GM19324 (cell line): Measurements from ENCODE around the gene OR5D13.

Source experiments
- ATAC-seq: cut with Tn5 transposase; IDR thresholded peaks from one replicate; pipeline ENCODE4 v1.9.1; 2021; ENCODE audit warnings: mild to moderate bottlenecking, moderate library complexity; ENCODE audit not compliant: unreplicated experiment, low FRiP score

Gene OR5D13

GRCh38 chr11:55773138-55773537 is at the start of gene OR5D13:
Gene OR5D13, plus strand, starts transcription at chr11:55773438. Its CDS starts 0 bp downstream, at chr11:55773438.
- ATAC-seq = no peak

GRCh38 chr11:55726715-55727324 is 46.4 kb upstream of the OR5D13 start:
- ATAC-seq = no peak

GRCh38 chr11:55732936-55733335 is 40.3 kb upstream of the OR5D13 start:
- ATAC-seq = no peak

- ATAC-seq = no peak
Measured at GRCh38 chr11:55791606-55792005, 18.4 kb downstream of the OR5D13 start.

DNA sequence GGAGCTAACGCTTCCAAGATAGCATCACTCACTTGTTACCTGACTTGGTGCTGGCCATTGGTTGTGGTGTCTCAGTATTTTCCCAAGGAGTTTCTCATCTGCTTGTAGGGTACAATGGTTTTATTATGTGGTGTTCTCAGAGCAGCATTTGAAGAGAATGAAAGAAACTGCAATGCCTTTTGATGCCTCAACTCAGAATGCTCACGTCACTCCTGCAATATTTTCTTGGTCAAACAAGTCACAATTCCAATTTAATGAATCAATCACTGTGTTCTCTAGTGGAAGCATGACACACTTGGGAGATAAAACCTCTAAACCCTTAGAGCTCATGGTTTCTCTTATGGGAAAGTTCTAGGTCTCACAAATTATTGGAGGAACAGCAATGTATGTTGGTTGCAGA is 20.1 kb downstream of the OR5D13 start:
- no peak for ATAC-seq

- ATAC-seq = no peak
Measured at GRCh38 chr11:55795256-55795655, 22.0 kb downstream of the OR5D13 start, which contains the start of gene OR5D14. Gene OR5D14, plus strand, starts transcription at chr11:55795556. Its CDS starts 0 bp downstream, at chr11:55795556.

DNA sequence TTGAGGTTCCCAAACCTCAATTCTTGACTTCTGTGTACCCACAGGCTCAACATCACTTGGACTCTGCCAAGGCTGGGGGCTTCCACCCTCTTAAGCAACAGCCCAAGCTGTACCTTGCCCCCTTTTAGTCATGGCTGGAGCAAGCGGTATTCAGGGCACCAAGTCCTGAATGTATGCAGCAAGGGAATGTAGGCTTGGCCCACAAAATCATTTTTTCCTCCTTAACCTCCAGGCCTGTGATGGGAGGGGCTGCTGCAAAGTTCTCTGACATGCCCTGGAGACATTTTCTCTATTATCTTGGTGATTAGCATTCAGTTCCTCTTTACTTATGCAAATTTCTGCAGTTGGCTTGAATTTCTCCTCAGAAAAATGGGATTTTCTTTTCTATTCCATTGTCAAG is 33.0 kb downstream of the OR5D13 start:
- no peak for ATAC-seq

- no peak for ATAC-seq
Measured at GRCh38 chr11:55811067-55811466, 37.8 kb downstream of the OR5D13 start, which contains the start of gene OR5L1. Gene OR5L1, plus strand, starts transcription at chr11:55811367. Its CDS starts 100 bp downstream, at chr11:55811467.

DNA sequence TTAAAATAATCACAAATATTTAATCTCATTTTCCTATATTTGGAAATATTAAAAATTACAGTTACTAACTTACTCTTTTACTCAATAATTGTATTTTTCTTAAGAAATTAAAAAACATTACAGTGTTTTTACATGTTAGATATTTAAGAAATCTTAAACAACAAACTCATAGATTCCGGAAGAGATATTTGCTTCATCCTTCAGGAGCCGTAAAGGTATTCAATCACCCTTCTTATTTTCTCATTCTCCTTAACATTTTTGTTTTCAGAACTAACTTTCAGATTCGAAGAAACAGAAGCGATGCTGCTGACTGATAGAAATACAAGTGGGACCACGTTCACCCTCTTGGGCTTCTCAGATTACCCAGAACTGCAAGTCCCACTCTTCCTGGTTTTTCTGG is 46.1 kb downstream of the OR5D13 start, which contains the start of gene OR5D18:
OR5D18 (plus strand) TSS at position 301 of the 400 bp plus-strand sequence; CDS start at position 301, 0 bp downstream.
- no peak for ATAC-seq
